SJCRH30 (cell line): Measurements from ENCODE around the gene LRRC27. TPM values are rescaled to one million over a fixed set of nuclear protein-coding genes. Genes with fewer than 3 reads are reported as not detected.
"Not testable (repeated sequence)": the region's sequence is repeated elsewhere in the genome, so short reads cannot be mapped to it uniquely, and the experiment has no call there.

Source experiments
- DNase-seq, 2 experiments: peaks; one replicate each; pipeline ENCODE4 v3.0.0-alpha.2; 2015 to 2020
- H3K27ac ChIP-seq: fragments of 250-450 bp; sonication (Bioruptor Pico); 2 replicates; pipeline ENCODE4 v1.5.1; 2020; ENCODE audit warnings: mild to moderate bottlenecking, moderate library complexity
- H3K27me3 ChIP-seq: fragments of 250-450 bp; sonication (Bioruptor Pico); 2 replicates; pipeline ENCODE4 v1.5.1; 2020; ENCODE audit warnings: mild to moderate bottlenecking, moderate library complexity
- H3K36me3 ChIP-seq: fragments of 250-450 bp; sonication (Bioruptor Pico); 2 replicates; pipeline ENCODE4 v1.5.1; 2020; ENCODE audit warnings: mild to moderate bottlenecking, moderate library complexity
- H3K4me1 ChIP-seq: fragments of 250-450 bp; sonication (Bioruptor Pico); 2 replicates; pipeline ENCODE4 v1.5.1; 2020; ENCODE audit warnings: mild to moderate bottlenecking, moderate library complexity
- H3K4me3 ChIP-seq: fragments of 250-450 bp; sonication (Bioruptor Pico); 2 replicates; pipeline ENCODE4 v1.5.1; 2020; ENCODE audit warnings: mild to moderate bottlenecking, moderate library complexity
- H3K9me3 ChIP-seq: fragments of 250-450 bp; sonication (Bioruptor Pico); replicated peaks from 2 replicates; pipeline ENCODE4 v1.5.1; 2020; ENCODE audit warnings: mild to moderate bottlenecking, moderate library complexity
- total RNA-seq: library from RNA; depleted of rRNA; stranded (reverse); fragments of >200 nt; shearing (Covaris generic); gene quantifications from 2 replicates; pipeline ENCODE4 v1.2.3, GENCODE V29; 2014

LRRC27 gene
- total RNA-seq, 1 experiment from 2014 or later: 1.8 TPM

- DNase-seq: no peak
- Histone ChIP-seq H3K9me3 (no peaks in the 10 kb centered on the region), H3K4me1 (no peaks in the 10 kb centered on the region), H3K36me3 (no peaks in the 10 kb centered on the region), H3K4me3 (no peak overlapping the region), H3K27ac (no peak overlapping the region), H3K27me3 (no peaks in the 10 kb centered on the region)
Observed at GRCh38 chr10:132336064-132336746, 4.2 kb downstream of the LRRC27 start.

- no peak overlapping the region for H3K27ac ChIP-seq
- no peaks in the 10 kb centered on the region for H3K4me1 ChIP-seq
- H3K36me3 ChIP-seq: no peaks in the 10 kb centered on the region
- H3K27me3 ChIP-seq: no peaks in the 10 kb centered on the region
- no peak overlapping the region for H3K4me3 ChIP-seq
- no peak for DNase-seq
- H3K9me3 ChIP-seq: no peaks in the 10 kb centered on the region
Observed at GRCh38 chr10:132336919-132337407, 5.0 kb downstream of the LRRC27 start.

GRCh38 chr10:132337854-132338253 is 5.9 kb downstream of the LRRC27 start:
- DNase-seq, H3K27ac ChIP-seq, H3K4me1 ChIP-seq, H3K9me3 ChIP-seq, H3K36me3 ChIP-seq, H3K4me3 ChIP-seq, H3K27me3 ChIP-seq: not testable (repeated sequence)

GRCh38 chr10:132338876-132339275 is 6.9 kb downstream of the LRRC27 start:
- H3K4me3 ChIP-seq: no peak overlapping the region
- H3K36me3 ChIP-seq: no peaks in the 10 kb centered on the region
- H3K27me3 ChIP-seq: no peaks in the 10 kb centered on the region
- no peak overlapping the region for H3K27ac ChIP-seq
- DNase-seq: no peak
- H3K4me1 ChIP-seq: no peaks in the 10 kb centered on the region
- no peaks in the 10 kb centered on the region for H3K9me3 ChIP-seq

- no peaks in the 10 kb centered on the region for H3K36me3 ChIP-seq
- H3K27me3 ChIP-seq: no peaks in the 10 kb centered on the region
- no peak for DNase-seq
- no peak overlapping the region for H3K27ac ChIP-seq
- H3K4me3 ChIP-seq: no peak overlapping the region
- H3K9me3 ChIP-seq: no peaks in the 10 kb centered on the region
- no peaks in the 10 kb centered on the region for H3K4me1 ChIP-seq
Observed at GRCh38 chr10:132339276-132339675, 7.3 kb downstream of the LRRC27 start.

- Histone ChIP-seq H3K4me3 (no peak overlapping the region), H3K27me3 (no peaks in the 10 kb centered on the region), H3K9me3 (no peaks in the 10 kb centered on the region), H3K4me1 (no peaks in the 10 kb centered on the region), H3K36me3 (no peaks in the 10 kb centered on the region), H3K27ac (no peak overlapping the region)
- DNase-seq: no peak
Observed at GRCh38 chr10:132341017-132341416, 9.0 kb downstream of the LRRC27 start.

- Histone ChIP-seq H3K27me3 (no peaks in the 10 kb centered on the region), H3K9me3 (no peaks in the 10 kb centered on the region), H3K4me3 (no peak overlapping the region), H3K4me1 (no peaks in the 10 kb centered on the region), H3K27ac (no peak overlapping the region), H3K36me3 (no peaks in the 10 kb centered on the region)
- DNase-seq: no peak
Observed at GRCh38 chr10:132341781-132342180, 9.8 kb downstream of the LRRC27 start.

- H3K4me3 ChIP-seq: no peak overlapping the region
- no peaks in the 10 kb centered on the region for H3K36me3 ChIP-seq
- H3K4me1 ChIP-seq: no peaks in the 10 kb centered on the region
- DNase-seq: no peak
- no peak overlapping the region for H3K27ac ChIP-seq
- H3K27me3 ChIP-seq: no peaks in the 10 kb centered on the region
- no peaks in the 10 kb centered on the region for H3K9me3 ChIP-seq
Observed at GRCh38 chr10:132342553-132342952, 10.6 kb downstream of the LRRC27 start.

- Histone ChIP-seq H3K4me3 (no peak overlapping the region), H3K27me3 (no peaks in the 10 kb centered on the region), H3K27ac (no peak overlapping the region), H3K9me3 (no peaks in the 10 kb centered on the region), H3K36me3 (no peaks in the 10 kb centered on the region), H3K4me1 (no peaks in the 10 kb centered on the region)
- DNase-seq: no peak
Observed at GRCh38 chr10:132344386-132344785, 12.4 kb downstream of the LRRC27 start.

GRCh38 chr10:132345345-132345744 is 13.4 kb downstream of the LRRC27 start:
- no peak for DNase-seq

GRCh38 chr10:132346806-132347205 is 14.8 kb downstream of the LRRC27 start:
- no peaks in the 10 kb centered on the region for H3K4me1 ChIP-seq
- H3K27me3 ChIP-seq: no peaks in the 10 kb centered on the region
- H3K9me3 ChIP-seq: no peaks in the 10 kb centered on the region
- DNase-seq: no peak
- no peak overlapping the region for H3K4me3 ChIP-seq
- H3K27ac ChIP-seq: no peak overlapping the region
- no peaks in the 10 kb centered on the region for H3K36me3 ChIP-seq

More at GRCh38 chr10:132345345-132345744, 13.4 kb downstream of the LRRC27 start:
- Histone ChIP-seq H3K4me3 (no peak overlapping the region), H3K9me3 (no peaks in the 10 kb centered on the region), H3K36me3 (no peaks in the 10 kb centered on the region), H3K4me1 (no peaks in the 10 kb centered on the region), H3K27ac (no peak overlapping the region), H3K27me3 (no peaks in the 10 kb centered on the region)

GRCh38 chr10:132347211-132347930 is 15.4 kb downstream of the LRRC27 start:
- no peak overlapping the region for H3K27ac ChIP-seq
- no peaks in the 10 kb centered on the region for H3K4me1 ChIP-seq
- H3K4me3 ChIP-seq: no peak overlapping the region
- no peaks in the 10 kb centered on the region for H3K36me3 ChIP-seq
- no peaks in the 10 kb centered on the region for H3K9me3 ChIP-seq
- H3K27me3 ChIP-seq: no peaks in the 10 kb centered on the region
- no peak for DNase-seq

GRCh38 chr10:132347931-132348267 is 15.9 kb downstream of the LRRC27 start:
- H3K4me3 ChIP-seq: no peak overlapping the region
- H3K9me3 ChIP-seq: no peaks in the 10 kb centered on the region
- no peaks in the 10 kb centered on the region for H3K36me3 ChIP-seq
- H3K27ac ChIP-seq: no peak overlapping the region
- H3K4me1 ChIP-seq: no peaks in the 10 kb centered on the region
- no peak for DNase-seq
- no peaks in the 10 kb centered on the region for H3K27me3 ChIP-seq

GRCh38 chr10:132349766-132350165 is 17.8 kb downstream of the LRRC27 start:
- DNase-seq: no peak
- Histone ChIP-seq H3K9me3 (no peaks in the 10 kb centered on the region), H3K4me3 (no peak overlapping the region), H3K4me1 (no peaks in the 10 kb centered on the region), H3K36me3 (no peaks in the 10 kb centered on the region), H3K27me3 (no peaks in the 10 kb centered on the region), H3K27ac (no peak overlapping the region)

- Histone ChIP-seq H3K4me3 (no peak overlapping the region), H3K27ac (no peak overlapping the region), H3K27me3 (no peaks in the 10 kb centered on the region), H3K36me3 (no peaks in the 10 kb centered on the region), H3K9me3 (no peaks in the 10 kb centered on the region), H3K4me1 (no peaks in the 10 kb centered on the region)
- no peak for DNase-seq
Observed at GRCh38 chr10:132350391-132350790, 18.4 kb downstream of the LRRC27 start.

- no peak overlapping the region for H3K4me3 ChIP-seq
- H3K36me3 ChIP-seq: no peaks in the 10 kb centered on the region
- no peak overlapping the region for H3K27ac ChIP-seq
- no peaks in the 10 kb centered on the region for H3K9me3 ChIP-seq
- H3K27me3 ChIP-seq: no peaks in the 10 kb centered on the region
- no peaks in the 10 kb centered on the region for H3K4me1 ChIP-seq
- no peak for DNase-seq
Observed at GRCh38 chr10:132350946-132351345, 19.0 kb downstream of the LRRC27 start.
